HepG2 (cell line): ENCODE results near the gene TGM3. TPM values are rescaled to one million over a fixed set of nuclear protein-coding genes. Genes with fewer than 3 reads are reported as not detected.
"Not testable (repeated sequence)": the region's sequence is repeated elsewhere in the genome, so short reads cannot be mapped to it uniquely, and the experiment has no call there.

Experiments used
- ARID5B ChIP-seq: IDR thresholded peaks from 2 replicates; pipeline ENCODE4 v1.4.0; 2020; ENCODE audit warnings: mild to moderate bottlenecking, missing genetic modification reagents
- CEBPG ChIP-seq: IDR thresholded peaks from 2 replicates; pipeline ENCODE4 v1.6.1; 2016
- HOXD1 ChIP-seq: sonication (generic); formaldehyde crosslinking; IDR thresholded peaks from 2 replicates; pipeline ENCODE4 v1.5.0; 2020; ENCODE audit warnings: missing genetic modification reagents
- MAZ ChIP-seq, 2 experiments: sonication (generic) in 1 of 2; formaldehyde crosslinking in 1 of 2; IDR thresholded peaks; 2 replicates each; pipeline versions ENCODE4 v1.5.0 to v1.6.1; 2012 to 2020; ENCODE audit warnings: low read depth in 2 of 2, mild to moderate bottlenecking in 2 of 2, borderline replicate concordance in 1 of 2, improper control_type of control experiment in 1 of 2, low read length in 1 of 2, missing genetic modification reagents in 1 of 2, moderate library complexity in 1 of 2
- STAT5B ChIP-seq: sonication (generic); formaldehyde crosslinking; IDR thresholded peaks from 2 replicates; pipeline ENCODE4 v1.4.0; 2020; ENCODE audit warnings: missing genetic modification reagents
- TCF12 ChIP-seq, 2 experiments: fragments of 450-650 bp in 1 of 2; sonication (generic) in 1 of 2; formaldehyde crosslinking in 1 of 2; IDR thresholded peaks; 2 replicates each; pipeline versions ENCODE4 v1.6.1 to v1.8.0; 2017 to 2022; ENCODE audit warnings: antibody characterized with exemption in 1 of 2, mild to moderate bottlenecking in 1 of 2, missing genetic modification reagents in 1 of 2, moderate library complexity in 1 of 2
- ZFP36L1 ChIP-seq: sonication (generic); formaldehyde crosslinking; IDR thresholded peaks from 2 replicates; pipeline ENCODE4 v1.8.0; 2022; ENCODE audit warnings: mild to moderate bottlenecking, missing genetic modification reagents, moderate library complexity
- ZFP91 ChIP-seq: sonication (generic); formaldehyde crosslinking; IDR thresholded peaks from 2 replicates; pipeline ENCODE4 v1.9.0; 2022; ENCODE audit warnings: missing genetic modification reagents, mild to moderate bottlenecking, borderline replicate concordance
- ZGPAT ChIP-seq: IDR thresholded peaks from 2 replicates; pipeline ENCODE4 v1.6.1; 2016; ENCODE audit warnings: mild to moderate bottlenecking
- ZNF205 ChIP-seq: IDR thresholded peaks from 2 replicates; pipeline ENCODE4 v1.6.1; 2018; ENCODE audit warnings: missing biosample characterization, missing genetic modification reagents
- ZNF253 ChIP-seq: sonication (generic); formaldehyde crosslinking; IDR thresholded peaks from 2 replicates; pipeline ENCODE4 v1.8.0; 2022; ENCODE audit warnings: mild to moderate bottlenecking, missing genetic modification reagents, borderline replicate concordance
- ZNF383 ChIP-seq: sonication (generic); formaldehyde crosslinking; IDR thresholded peaks from 2 replicates; pipeline ENCODE4 v1.4.0; 2020; ENCODE audit warnings: missing genetic modification reagents, mild to moderate bottlenecking, borderline replicate concordance
- ZNF550 ChIP-seq: sonication (generic); formaldehyde crosslinking; IDR thresholded peaks from 2 replicates; pipeline ENCODE4 v1.4.0; 2020; ENCODE audit warnings: mild to moderate bottlenecking, missing genetic modification reagents, borderline replicate concordance
- polyA plus RNA-seq, 8 experiments: library from polyadenylated mRNA; depleted of rRNA in 3 of 8; stranded (reverse) in 7 of 8; unstranded in 1 of 8; fragments of >200 nt; fragmentation: Illumina TruSeq in 4 of 8; extraction: Trizol in 4 of 8; gene quantifications; 2 replicates each; pipeline versions ENCODE4 v1.2.1 to v1.2.3, GENCODE V29; 2011 to 2016; ENCODE audit warnings: low read depth in 4 of 8, missing spikeins in 1 of 8, mixed read lengths in 1 of 8; ENCODE audit not compliant: insufficient read depth in 1 of 8
- total RNA-seq, 5 experiments: library from RNA; depleted of rRNA; stranded (reverse); fragments of >200 nt; fragmentation: Illumina TruSeq; extraction: Trizol; gene quantifications; 2 replicates each; pipeline ENCODE4 v1.2.3, GENCODE V29; 2016; ENCODE audit warnings: low read depth in 1 of 5
- TF ChIP-seq, protein P1 (sequence below): IDR thresholded peaks from 2 replicates; pipeline ENCODE4 v1.6.1; 2018; ENCODE audit warnings: missing genetic modification reagents
- TF ChIP-seq, protein P2 (sequence below): sonication (generic); formaldehyde crosslinking; IDR thresholded peaks from 2 replicates; pipeline ENCODE4 v1.4.0; 2020; ENCODE audit warnings: missing genetic modification reagents
- TF ChIP-seq, protein P3 (sequence below): sonication (generic); formaldehyde crosslinking; IDR thresholded peaks from 2 replicates; pipeline ENCODE4 v1.5.0; 2020; ENCODE audit warnings: missing genetic modification reagents

TGM3 gene
- total and polyA plus RNA-seq, 2 of the 13 experiments (the other 11 are each of a cell fraction or from before 2014, with no cell fraction given): not detected

DNA sequence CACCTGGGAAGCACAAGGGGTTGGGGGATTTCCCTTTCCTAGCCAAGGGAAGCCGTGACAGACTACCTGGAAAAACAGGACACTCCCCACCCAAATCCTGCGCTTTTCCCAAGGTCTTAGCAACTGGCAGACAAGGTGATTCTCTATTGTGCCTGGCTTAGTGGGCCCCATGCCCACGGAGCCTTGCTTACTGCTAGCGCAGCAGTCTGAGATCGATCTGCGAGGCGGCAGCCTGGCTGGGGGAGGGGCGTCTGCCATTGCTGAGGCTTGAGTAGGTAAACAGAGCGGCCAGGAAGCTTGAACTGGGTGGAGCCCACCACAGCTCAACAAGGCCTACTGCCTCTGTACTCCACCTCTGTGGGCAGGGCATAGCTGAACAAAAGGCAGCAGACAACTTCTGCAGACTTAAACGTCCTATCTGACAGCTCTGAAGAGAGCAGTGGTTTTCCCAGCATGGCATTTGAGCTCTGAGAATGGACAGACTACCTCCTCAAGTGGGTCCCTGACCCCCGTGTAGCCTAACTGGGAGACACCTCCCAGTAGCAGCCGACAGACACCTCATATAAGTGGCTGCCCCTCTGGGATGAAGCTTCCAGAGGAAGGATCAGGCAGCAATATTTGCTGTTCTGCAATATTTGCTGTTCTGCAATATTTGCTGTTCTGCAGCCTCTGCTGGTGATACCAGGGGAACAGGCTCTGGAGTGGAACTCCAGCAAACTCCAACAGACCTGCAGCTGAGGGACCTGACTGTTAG, 31.0 kb upstream of the TGM3 start (continued):
- TF ChIP-seq, protein P1, sequence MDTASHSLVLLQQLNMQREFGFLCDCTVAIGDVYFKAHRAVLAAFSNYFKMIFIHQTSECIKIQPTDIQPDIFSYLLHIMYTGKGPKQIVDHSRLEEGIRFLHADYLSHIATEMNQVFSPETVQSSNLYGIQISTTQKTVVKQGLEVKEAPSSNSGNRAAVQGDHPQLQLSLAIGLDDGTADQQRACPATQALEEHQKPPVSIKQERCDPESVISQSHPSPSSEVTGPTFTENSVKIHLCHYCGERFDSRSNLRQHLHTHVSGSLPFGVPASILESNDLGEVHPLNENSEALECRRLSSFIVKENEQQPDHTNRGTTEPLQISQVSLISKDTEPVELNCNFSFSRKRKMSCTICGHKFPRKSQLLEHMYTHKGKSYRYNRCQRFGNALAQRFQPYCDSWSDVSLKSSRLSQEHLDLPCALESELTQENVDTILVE (CRISPR knock-in tag): peak; percentile 68
- not testable (repeated sequence) for TF ChIP-seq TCF12 (IDR thresholded peaks at IDR 0.05); MAZ (IDR thresholded peaks at IDR 0.05; ENCODE audit: borderline replicate concordance, low read depth, low read length)
- peak; percentile 96 for TF ChIP-seq TCF12 (CRISPR knock-in tag; IDR thresholded peaks at IDR 0.05)
- TF ChIP-seq MAZ (CRISPR knock-in tag; IDR thresholded peaks at IDR 0.05; ENCODE audit: low read depth): peak; percentile 92
- peak; percentile 78; the same call in 1 of the 2 replicates for TF ChIP-seq ZNF383 (CRISPR knock-in tag)
- TF ChIP-seq, protein P2, sequence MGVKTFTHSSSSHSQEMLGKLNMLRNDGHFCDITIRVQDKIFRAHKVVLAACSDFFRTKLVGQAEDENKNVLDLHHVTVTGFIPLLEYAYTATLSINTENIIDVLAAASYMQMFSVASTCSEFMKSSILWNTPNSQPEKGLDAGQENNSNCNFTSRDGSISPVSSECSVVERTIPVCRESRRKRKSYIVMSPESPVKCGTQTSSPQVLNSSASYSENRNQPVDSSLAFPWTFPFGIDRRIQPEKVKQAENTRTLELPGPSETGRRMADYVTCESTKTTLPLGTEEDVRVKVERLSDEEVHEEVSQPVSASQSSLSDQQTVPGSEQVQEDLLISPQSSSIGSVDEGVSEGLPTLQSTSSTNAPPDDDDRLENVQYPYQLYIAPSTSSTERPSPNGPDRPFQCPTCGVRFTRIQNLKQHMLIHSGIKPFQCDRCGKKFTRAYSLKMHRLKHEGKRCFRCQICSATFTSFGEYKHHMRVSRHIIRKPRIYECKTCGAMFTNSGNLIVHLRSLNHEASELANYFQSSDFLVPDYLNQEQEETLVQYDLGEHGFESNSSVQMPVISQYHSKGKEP: 0 out of 2 replicates have a peak, but pooled peaks have one; percentile 7
- TF ChIP-seq ZFP36L1 (CRISPR knock-in tag): 0 out of 2 replicates have a peak, but pooled peaks have one; percentile 65
- peak; percentile 63; the same call in 1 of the 2 replicates for TF ChIP-seq HOXD1 (CRISPR knock-in tag)
- TF ChIP-seq ZNF550 (CRISPR knock-in tag): peak; percentile 43; the same call in 1 of the 2 replicates
- TF ChIP-seq ZGPAT (CRISPR knock-in tag): peak; percentile 83
- TF ChIP-seq, protein P3, sequence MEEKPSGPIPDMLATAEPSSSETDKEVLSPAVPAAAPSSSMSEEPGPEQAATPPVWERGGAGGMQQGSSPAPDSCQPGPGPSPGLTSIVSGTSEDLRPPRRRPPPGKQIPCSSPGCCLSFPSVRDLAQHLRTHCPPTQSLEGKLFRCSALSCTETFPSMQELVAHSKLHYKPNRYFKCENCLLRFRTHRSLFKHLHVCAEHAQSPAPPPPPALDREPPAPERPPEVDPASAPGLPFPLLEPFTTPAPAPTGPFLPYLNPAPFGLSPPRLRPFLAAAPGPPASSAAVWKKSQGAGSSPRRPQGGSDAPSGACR (CRISPR knock-in tag): 0 out of 2 replicates have a peak, but pooled peaks have one; percentile 37
- peak; percentile 49; the same call in 1 of the 2 replicates for TF ChIP-seq ZNF253 (CRISPR knock-in tag)
- TF ChIP-seq ZNF205 (CRISPR knock-in tag): peak; percentile 90
- peak; percentile 87 for TF ChIP-seq ZFP91
- peak; percentile 96 for TF ChIP-seq ARID5B (CRISPR knock-in tag)
- 0 out of 2 replicates have a peak, but pooled peaks have one; percentile 39 for TF ChIP-seq STAT5B (CRISPR knock-in tag)
- TF ChIP-seq CEBPG: peak; percentile 85
